ENCODE measurements around the gene VAX1.
"Not testable (repeated sequence)": the region's sequence is repeated elsewhere in the genome, so short reads cannot be mapped to it uniquely, and the experiment has no call there.

VAX1 gene, protein sequence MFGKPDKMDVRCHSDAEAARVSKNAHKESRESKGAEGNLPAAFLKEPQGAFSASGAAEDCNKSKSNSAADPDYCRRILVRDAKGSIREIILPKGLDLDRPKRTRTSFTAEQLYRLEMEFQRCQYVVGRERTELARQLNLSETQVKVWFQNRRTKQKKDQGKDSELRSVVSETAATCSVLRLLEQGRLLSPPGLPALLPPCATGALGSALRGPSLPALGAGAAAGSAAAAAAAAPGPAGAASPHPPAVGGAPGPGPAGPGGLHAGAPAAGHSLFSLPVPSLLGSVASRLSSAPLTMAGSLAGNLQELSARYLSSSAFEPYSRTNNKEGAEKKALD

DNA sequence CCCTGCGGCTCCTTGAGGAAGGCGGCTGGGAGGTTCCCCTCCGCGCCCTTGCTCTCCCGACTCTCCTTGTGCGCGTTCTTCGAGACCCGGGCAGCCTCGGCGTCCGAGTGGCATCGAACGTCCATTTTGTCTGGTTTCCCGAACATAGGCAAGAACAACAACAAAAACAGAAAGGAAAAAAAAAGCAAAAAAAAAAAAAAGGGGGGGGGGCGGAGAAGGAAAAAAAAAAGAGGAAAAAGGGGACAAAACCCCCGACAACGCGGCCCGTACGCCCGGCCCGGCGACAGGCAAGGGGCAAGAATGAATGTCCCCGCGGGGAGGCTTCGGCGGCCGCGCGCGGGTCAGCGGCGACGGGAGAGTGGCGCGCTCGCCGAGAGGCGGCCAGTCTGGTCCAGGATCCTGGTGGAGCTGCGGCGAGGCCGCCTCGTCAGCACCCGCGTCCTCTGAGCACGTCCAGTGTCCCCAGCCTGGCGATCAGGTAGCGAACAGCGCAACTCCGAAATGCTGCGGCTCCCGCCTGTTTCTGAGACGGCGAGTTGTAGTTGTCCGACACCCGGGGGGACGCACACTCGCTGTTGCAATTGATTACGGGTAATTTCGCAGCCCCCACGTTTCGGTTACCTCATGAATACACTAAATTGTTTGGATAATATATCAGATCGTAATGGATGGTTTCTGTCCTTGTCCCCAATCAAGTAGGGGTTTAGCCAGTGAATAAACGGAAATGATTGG, at the start of gene VAX1:
Gene VAX1 (minus strand): TSS at position 360 of the 732 bp plus-strand sequence. CDS start 214 bp downstream, at position 146.
- DNase-seq, result peak; percentile 82

DNA sequence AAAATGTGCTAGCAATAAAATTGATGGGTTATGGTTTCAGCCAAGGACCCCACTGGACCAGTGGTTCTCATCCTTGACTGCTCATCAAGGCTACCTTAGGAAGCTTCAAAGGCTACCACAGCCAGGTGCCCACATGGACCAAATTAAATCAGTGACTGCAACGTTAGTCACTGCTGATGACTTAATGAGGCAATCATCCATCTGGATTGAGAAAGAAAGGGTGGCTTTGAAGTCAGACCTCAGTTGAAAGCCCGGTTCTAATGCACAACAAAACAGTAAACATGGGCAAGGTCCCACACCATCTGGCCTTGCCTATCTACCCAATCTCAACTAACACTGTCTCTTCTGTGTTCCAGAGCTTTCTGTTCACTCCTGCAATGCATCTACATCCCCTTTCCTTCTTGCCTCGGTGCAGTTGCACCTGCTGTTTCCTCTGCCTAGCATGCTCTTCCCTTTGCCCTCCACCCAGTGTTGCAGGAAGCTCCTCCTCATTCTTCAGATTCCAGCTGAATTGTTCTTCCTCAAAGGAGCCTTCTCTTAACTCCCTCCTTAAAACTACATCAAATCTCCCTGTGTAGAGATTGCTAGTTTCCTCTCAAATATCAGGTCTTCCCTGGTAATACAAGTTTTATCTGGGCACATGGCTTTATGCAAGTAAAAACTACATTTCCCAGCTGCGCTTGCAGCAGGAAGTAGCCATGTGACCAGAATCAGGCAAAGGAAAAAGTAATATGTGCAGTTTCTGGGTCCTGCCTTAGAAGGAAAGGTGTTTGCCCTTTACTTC, 49.0 kb upstream of the VAX1 start:
- peak; percentile 19 for DNase-seq

- not testable (repeated sequence) for DNase-seq
These were observed 47.7 kb upstream of the VAX1 start for GRCh38 chr10:117185817-117186216.

GRCh38 chr10:117184821-117185220, 46.8 kb upstream of the VAX1 start:
- no peak for DNase-seq

DNA sequence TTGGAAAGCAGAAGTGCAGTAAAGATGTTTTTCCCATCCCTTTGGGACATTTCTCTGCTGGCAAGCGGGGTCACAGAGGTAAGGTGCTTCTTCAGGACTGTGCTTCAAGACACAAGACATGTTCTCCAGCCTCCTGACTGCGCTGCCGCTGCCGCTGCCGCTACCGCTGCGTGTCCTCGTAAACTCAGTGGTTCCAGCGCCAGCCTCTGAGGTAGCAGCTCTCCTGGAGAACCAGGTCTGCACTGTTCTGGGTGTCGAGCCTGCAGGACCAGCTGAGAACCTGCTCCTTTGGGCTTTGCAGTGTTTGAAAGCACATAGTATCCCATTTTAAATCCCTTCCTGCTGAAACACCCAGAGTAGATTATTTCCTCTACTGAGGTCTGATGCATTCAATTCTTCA, 46.2 kb upstream of the VAX1 start:
- no peak for DNase-seq

DNA sequence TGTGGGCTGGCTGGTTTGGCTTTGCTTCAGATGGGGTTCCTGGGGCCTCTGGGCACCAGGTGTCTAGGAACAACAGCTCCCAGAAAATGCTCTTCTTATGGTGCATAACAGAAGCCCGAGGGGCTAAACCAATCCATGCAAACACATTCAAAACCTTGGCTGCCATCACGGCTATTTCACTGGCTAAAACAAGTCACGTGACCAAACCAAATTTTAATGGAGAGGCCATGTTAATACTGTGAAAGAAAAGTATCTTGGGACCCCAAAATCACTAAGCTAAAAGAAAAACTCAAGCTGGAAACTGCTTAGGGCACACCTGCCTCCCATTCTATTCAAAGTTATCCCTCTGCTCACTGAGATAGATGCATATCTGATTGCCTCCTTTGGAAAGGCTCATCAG, 40.1 kb upstream of the VAX1 start:
- no peak for DNase-seq

DNA sequence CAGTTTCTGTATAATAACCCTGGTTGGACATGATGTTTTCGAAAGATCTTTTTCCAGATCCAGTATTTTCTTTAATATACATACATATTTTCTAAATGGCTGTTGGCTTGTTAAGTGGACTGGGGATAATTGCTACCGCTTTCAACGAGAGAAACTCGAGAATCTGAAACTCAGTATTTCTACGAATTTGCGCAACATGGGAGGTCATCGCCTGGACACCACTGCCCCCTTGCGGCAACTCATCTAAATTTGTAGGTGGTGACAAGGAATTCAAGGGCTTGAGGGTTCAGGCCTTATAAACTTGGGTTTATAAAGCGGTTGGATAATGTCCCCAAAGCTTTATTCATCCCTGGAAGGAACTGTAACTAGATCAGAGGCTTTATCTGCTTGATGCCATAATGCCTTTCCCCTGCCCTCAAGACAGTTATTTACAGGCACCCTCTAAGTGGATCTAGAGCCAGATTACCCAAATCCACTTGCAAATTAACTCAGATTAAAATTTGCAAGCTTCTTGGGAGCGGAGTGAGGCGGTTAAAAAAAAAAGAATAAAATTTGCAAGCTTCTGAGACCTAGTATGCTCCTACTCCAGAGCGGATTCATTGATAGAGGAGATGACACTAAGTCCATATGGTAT, 37.9 kb upstream of the VAX1 start:
- peak; percentile 84 for DNase-seq

DNA sequence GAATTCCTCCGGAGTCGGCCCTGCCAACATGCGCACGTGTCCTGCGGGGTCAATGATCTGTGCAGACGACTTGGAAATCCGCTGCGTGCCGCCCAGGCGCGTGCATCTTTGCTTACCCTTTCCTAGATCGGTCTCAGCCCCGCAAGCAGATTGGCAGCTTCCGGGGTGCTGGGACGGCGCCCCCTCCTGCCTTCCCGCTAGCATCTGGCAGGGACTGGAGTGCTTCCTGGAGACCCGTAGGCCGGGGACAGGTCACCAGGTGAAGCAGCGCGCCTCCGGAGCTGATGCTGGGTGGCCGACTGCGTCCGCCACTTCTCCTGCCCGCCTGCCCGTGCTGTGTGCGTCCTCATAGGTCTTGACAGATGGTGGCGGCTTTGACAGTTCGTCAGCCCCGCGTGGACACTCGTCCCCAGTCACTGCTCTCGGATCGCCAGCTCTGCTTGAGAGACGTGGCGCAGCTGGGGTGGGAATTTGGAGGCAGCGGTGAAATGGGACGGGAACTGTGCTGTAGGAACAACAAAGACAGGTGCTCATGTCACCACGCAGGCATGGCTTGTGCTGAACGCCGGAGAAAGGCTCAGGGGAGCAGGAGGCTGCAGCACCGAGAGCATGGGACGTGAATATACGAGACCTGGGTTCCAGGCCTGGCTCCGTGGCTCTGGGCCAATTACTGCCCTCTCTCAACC, 37.3 kb upstream of the VAX1 start:
- DNase-seq, result peak; percentile 79

DNA sequence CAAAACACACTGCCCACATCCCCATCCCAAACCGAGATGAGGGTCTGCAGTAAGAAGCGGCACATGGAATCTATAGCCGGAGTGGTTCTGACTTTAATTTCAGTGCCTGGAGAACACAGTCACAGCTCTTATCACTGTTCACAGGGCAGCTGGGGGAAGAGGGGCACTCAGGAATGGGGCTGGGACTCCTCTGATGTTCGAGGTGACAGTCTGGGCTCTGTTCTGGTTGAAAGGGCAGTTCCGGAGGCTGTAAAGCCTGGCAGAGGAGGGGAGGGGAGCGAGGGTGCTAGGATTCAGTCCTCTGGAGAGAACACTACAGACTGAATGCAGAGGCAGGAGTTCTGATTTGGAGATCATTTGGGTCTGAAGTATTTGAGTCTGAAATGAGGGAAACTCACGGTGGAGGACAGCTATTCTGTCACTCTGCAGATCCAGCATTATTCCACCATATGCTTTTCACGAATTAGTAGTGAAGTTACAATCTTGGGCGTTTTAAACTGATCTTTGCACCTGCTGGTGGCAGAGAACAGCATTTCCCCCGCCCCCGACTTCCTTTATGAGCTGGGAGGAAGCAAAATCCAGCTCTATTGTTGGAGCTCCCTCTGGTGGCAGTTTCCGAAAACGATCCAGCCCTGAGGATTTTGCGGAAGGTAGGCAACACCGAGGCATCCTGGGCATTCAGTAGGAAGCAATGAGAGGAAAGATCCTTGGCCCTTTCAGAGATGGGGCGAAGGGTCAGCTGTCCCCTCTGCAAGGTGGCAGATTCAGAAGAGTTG, 36.6 kb upstream of the VAX1 start:
- peak; percentile 95 for DNase-seq

DNA sequence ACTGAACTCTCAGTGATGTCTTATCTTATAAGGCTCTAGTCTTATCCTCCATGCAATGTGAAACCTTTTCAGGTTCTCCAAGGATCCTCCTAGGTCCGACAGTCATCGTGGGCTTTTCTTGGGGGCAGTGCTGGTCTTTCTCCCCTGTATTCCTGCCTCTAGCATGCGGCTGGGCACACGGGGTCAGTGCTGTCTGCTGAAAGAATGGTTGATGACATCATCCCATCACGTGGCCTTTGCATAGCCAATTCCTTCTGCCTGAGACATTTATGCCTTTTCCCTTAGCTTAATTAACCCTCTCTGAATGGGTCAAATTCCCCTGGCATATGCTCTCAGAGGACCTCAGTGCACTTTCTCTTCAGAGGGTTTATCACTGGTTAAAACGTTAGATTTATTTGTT, 32.2 kb upstream of the VAX1 start:
- DNase-seq, result no peak

DNA sequence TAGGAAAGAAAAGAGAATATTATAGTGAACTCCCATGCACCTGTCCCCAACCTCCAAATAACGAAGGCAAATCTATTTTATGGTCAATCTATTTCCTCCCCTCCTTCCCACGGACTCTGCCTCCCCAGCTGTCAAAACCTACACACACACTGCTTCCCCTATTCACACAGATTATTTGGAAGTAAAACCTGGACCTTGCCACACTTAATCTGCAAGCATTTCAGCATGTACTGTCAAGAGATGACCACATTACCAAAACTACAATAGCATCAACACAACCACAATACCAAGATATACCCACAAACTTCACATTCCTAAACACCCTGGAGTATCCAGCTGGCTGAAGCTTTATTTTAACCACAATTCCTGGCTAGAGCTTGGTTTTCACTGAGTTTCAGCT, 31.4 kb upstream of the VAX1 start:
- no peak for DNase-seq

GRCh38 chr10:117168729-117169128, 30.7 kb upstream of the VAX1 start:
- no peak for DNase-seq

DNA sequence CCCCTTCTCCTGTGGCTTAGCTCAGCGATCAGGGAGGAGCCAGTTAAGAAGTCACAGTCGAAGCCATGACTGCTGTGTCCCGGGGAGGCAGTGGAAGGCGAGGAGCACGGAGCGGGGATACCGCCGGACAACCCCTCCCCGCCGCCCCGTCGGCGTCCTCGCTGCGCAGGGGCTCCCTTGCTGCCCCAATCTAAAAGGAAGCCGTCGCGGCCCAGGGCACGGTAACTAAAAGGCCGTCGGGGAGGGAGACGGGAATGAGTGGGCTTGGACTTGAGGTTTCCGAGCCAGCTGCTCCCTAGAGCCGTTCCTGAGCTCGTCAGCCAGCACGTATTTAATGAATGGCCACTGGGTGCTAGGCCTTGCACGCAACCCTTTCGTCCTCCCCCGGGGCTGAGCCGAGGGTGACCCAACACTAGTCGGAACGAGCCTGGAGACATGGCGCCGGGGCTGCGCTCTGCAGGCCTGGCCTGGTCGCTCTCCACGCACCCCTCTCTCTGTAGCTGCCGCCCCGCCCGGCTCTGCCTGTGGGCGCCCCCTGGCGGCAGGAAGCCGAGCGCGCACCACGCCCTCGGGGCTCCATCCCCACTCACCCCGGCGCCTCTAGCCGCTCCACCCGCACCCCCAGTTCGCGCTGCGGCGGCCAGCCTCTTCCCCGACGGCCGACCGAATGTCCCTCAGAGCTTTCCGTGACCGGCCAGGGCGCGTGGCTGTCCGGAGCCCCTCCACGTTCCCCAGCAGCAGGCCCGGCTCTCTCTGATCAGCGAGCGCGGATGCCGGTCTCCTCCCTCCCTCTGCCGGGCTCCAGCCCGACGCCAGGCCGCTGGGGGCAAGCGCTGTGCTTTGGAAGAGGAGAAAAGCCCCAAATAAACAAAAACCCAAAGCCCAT, 30.0 kb upstream of the VAX1 start:
- DNase-seq, result peak; percentile 94

DNA sequence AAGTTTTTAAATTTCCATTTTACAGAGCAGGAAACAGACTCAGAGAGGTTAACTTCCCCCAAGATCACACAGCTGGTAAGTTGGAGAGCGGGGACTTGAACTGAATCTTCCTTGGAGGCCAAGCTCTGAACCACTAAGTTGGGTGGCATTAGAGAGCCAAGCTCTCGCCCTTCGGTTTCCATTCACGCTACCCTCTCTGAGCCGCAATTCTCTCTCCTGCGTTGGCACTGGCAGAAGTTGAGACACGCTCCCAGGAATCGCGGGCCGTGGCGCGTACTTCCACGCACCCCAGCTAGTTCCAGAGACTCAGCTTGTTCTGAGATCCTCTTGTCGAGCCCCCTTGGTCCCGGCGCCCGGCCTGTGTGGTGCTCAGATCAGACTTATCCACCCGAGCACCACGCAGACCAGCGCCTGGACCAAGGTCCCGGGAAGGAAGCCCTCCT, 29.3 kb upstream of the VAX1 start:
- no peak for DNase-seq

DNA sequence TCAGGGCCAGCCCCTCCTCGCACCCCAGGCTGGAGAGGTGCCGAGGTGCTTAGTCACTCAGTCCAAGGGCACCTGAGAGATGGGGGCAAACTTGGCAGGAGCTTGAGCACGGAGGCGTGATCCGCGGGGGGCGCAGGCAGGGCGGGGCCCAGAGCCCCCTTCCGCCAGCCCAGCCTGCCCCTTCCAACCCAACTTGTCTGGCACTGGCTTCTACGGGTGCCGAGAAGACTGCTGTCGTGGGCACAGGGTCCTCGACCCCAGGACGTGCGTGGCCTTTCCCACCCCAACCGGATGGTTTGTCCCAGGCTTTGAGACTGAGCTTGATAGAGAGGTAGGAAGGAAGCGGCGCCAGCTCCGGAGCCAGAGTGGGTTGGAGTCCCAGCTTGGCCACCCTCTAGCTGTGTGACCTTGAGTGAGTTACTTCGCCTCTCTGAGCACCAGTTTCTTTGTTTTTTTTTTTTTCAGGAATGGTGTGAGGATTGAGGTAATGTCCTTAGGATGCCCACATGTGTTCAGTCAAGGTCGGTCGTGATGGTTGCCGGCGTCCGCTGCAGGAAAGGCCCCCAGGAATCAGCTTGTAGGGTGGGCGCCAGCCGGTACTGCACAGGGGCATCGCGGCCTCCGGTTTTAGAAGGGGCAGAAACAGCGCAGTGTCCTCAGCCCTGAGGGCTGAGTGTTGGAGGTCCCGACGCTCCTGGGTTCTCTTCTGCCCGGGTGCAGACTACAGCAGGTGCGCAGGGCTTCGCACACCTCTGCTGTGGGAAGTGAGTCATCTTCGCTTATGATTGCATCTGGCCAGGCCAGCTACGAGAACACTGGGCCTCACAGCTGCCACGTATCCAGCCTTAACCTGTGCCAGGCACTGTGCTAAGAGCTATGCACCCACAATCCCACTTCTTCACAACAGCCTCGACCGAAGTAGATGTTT, 28.6 kb upstream of the VAX1 start:
- DNase-seq, result peak; percentile 45

GRCh38 chr10:117165538-117166417, 27.7 kb upstream of the VAX1 start:
- peak; percentile 88 for DNase-seq

GRCh38 chr10:117164592-117165537, 26.8 kb upstream of the VAX1 start:
- peak; percentile 68 for DNase-seq

Measured in retina (tissue), 1 donor.